C4-2B (cell line): Measurements from ENCODE around the gene SMOC2.

ENCODE experiments used
- ZFX ChIP-seq: fragments of 450-650 bp; IDR thresholded peaks from 2 replicates; pipeline ENCODE4 v1.6.1; 2017
- TF ChIP-seq, protein P1 (sequence below): fragments of 450-650 bp; conservative IDR thresholded peaks from 2 replicates; pipeline ENCODE4 v1.5.1; 2017; ENCODE audit warnings: mild to moderate bottlenecking

DNA sequence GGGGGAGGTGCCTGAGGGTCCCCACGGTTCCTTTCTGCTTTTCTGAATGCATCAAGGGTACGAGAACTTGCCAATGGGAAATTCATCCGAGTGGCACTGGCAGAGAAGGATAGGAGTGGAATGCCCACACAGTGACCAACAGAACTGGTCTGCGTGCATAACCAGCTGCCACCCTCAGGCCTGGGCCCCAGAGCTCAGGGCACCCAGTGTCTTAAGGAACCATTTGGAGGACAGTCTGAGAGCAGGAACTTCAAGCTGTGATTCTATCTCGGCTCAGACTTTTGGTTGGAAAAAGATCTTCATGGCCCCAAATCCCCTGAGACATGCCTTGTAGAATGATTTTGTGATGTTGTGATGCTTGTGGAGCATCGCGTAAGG, 226.4 kb downstream of the SMOC2 start:
- TF ChIP-seq, protein P1, sequence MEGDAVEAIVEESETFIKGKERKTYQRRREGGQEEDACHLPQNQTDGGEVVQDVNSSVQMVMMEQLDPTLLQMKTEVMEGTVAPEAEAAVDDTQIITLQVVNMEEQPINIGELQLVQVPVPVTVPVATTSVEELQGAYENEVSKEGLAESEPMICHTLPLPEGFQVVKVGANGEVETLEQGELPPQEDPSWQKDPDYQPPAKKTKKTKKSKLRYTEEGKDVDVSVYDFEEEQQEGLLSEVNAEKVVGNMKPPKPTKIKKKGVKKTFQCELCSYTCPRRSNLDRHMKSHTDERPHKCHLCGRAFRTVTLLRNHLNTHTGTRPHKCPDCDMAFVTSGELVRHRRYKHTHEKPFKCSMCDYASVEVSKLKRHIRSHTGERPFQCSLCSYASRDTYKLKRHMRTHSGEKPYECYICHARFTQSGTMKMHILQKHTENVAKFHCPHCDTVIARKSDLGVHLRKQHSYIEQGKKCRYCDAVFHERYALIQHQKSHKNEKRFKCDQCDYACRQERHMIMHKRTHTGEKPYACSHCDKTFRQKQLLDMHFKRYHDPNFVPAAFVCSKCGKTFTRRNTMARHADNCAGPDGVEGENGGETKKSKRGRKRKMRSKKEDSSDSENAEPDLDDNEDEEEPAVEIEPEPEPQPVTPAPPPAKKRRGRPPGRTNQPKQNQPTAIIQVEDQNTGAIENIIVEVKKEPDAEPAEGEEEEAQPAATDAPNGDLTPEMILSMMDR: no peak
- TF ChIP-seq ZFX: no peak
